Loucy (cell line): Measurements from ENCODE around the gene UBE4A.

Experiments
- CTCF ChIP-seq: fragments of 200-600 bp; sonication (generic); conservative IDR thresholded peaks from 2 replicates; pipeline ENCODE4 v1.5.1; 2014; ENCODE audit warnings: mild to moderate bottlenecking, antibody characterized with exemption, low read length
- EZH2phosphoT487 ChIP-seq: fragments of 200-600 bp; IDR thresholded peaks from 2 replicates; pipeline ENCODE4 v1.6.1; 2018; ENCODE audit warnings: antibody characterized with exemption, mild to moderate bottlenecking, moderate library complexity, borderline replicate concordance

GRCh38 chr11:118374729-118375128 is 15.3 kb downstream of the UBE4A start:
- TF ChIP-seq CTCF (no peak), EZH2phosphoT487 (no peak)
